IMR-90 (cell line): ENCODE measurements around the gene PPP6R1. TPM values are rescaled to one million over a fixed set of nuclear protein-coding genes. Genes with fewer than 3 reads are reported as not detected.

ENCODE experiments used
- ATAC-seq: fragments of 200-7000 bp; cut with Tn5 transposase; 2 replicates; pipeline ENCODE4 v1.9.1; 2020; ENCODE audit warnings: low read depth, mild to moderate bottlenecking, moderate library complexity
- BruUV-seq: library from RNA; stranded (reverse); fragments of 400-500 nt; replicated peaks from 2 replicates; lab custom pipeline; 2021; lab: Mats Ljungman, UMichigan
- CTCF ChIA-PET: fragments of 300-600 bp; formaldehyde crosslinking; extraction: SDS; loops from one replicate; lab custom pipeline; 2021; ENCODE audit warnings: antibody characterized with exemption; lab: Yijun Ruan, JAX
- POLR2A ChIA-PET: fragments of 300-600 bp; sonication (Branson Sonifier 250); formaldehyde crosslinking; loops from one replicate; lab custom pipeline; 2022; ENCODE audit warnings: antibody characterized with exemption; ENCODE audit not compliant: unreplicated experiment; lab: Charles Lee
- DNase-seq: peaks from one replicate; pipeline ENCODE4 v3.0.0; 2013
- H2AFZ ChIP-seq: replicated peaks from 2 replicates; pipeline ENCODE3; 2013; ENCODE audit warnings: low read length, mild to moderate bottlenecking; ENCODE audit not compliant: poor library complexity
- H2AK5ac ChIP-seq: 2 replicates; pipeline ENCODE4 v1.6.1; 2013; ENCODE audit warnings: low read depth, low read length, inconsistent platforms
- H2AK9ac ChIP-seq: replicated peaks from 2 replicates; pipeline ENCODE3; 2013; ENCODE audit warnings: mild to moderate bottlenecking, low read depth, low read length, moderate library complexity; ENCODE audit not compliant: poor library complexity
- H2BK120ac ChIP-seq: 2 replicates; pipeline ENCODE4 v1.6.1; 2013; ENCODE audit warnings: low read depth, low read length, inconsistent platforms
- H2BK15ac ChIP-seq: 3 replicates; pipeline ENCODE4 v1.6.1; 2013; ENCODE audit warnings: low read depth, low read length, inconsistent platforms
- H2BK20ac ChIP-seq: 2 replicates; pipeline ENCODE4 v1.6.1; 2013; ENCODE audit warnings: low read depth, mild to moderate bottlenecking, inconsistent platforms, low read length, moderate library complexity
- H2BK5ac ChIP-seq: 2 replicates; pipeline ENCODE4 v1.6.1; 2013; ENCODE audit warnings: mild to moderate bottlenecking, low read depth, low read length, inconsistent platforms; ENCODE audit not compliant: poor library complexity, severe bottlenecking
- H3K14ac ChIP-seq: replicated peaks from 2 replicates; pipeline ENCODE4 v1.6.1; 2013; ENCODE audit warnings: low read depth, low read length, inconsistent platforms
- H3K18ac ChIP-seq: 2 replicates; pipeline ENCODE4 v1.6.1; 2013; ENCODE audit warnings: low read depth, low read length, control low read depth
- H3K23ac ChIP-seq: 2 replicates; pipeline ENCODE4 v1.6.1; 2013; ENCODE audit warnings: low read depth, low read length, inconsistent platforms
- H3K27ac ChIP-seq: 2 replicates; pipeline ENCODE4 v1.5.1; 2013; ENCODE audit warnings: mild to moderate bottlenecking, control low read depth, low read length; ENCODE audit not compliant: insufficient read depth
- H3K27me3 ChIP-seq: 2 replicates; pipeline ENCODE4 v1.6.1; 2013; ENCODE audit warnings: low read length; ENCODE audit not compliant: control insufficient read depth, insufficient read depth
- H3K36me3 ChIP-seq: 2 replicates; pipeline ENCODE4 v1.6.1; 2013; ENCODE audit warnings: low read length, mixed read lengths; ENCODE audit not compliant: control insufficient read depth, insufficient read depth
- H3K4ac ChIP-seq: 2 replicates; pipeline ENCODE4 v1.6.1; 2013; ENCODE audit warnings: low read depth, low read length, inconsistent platforms
- H3K4me1 ChIP-seq: 2 replicates; pipeline ENCODE4 v1.6.1; 2013; ENCODE audit warnings: low read length, mixed read lengths; ENCODE audit not compliant: control insufficient read depth, insufficient read depth
- H3K4me2 ChIP-seq: 2 replicates; pipeline ENCODE4 v1.6.1; 2013; ENCODE audit warnings: low read depth, mild to moderate bottlenecking, control low read depth, low read length, moderate library complexity
- H3K4me3 ChIP-seq: 2 replicates; pipeline ENCODE4 v1.5.1; 2013; ENCODE audit warnings: low read depth, mild to moderate bottlenecking, control low read depth, low read length, moderate library complexity; ENCODE audit not compliant: insufficient read depth
- H3K56ac ChIP-seq: 2 replicates; pipeline ENCODE4 v1.6.1; 2013; ENCODE audit warnings: low read length, inconsistent platforms; ENCODE audit not compliant: insufficient read depth; ENCODE audit errors: extremely low read depth
- H3K79me1 ChIP-seq, 2 experiments: 2 replicates each; pipeline ENCODE4 v1.6.1; 2013; ENCODE audit warnings: low read length in 2 of 2, inconsistent platforms in 1 of 2, low read depth in 1 of 2
- H3K9ac ChIP-seq: 2 replicates; pipeline ENCODE4 v1.6.1; 2013; ENCODE audit warnings: low read depth, low read length, control low read depth
- H3K9me1 ChIP-seq: 2 replicates; pipeline ENCODE4 v1.6.1; 2013; ENCODE audit warnings: low read length, inconsistent platforms; ENCODE audit not compliant: insufficient read depth
- H3K9me3 ChIP-seq: 2 replicates; pipeline ENCODE4 v1.6.1; 2013; ENCODE audit warnings: low read length; ENCODE audit not compliant: control insufficient read depth, insufficient read depth
- H4K20me1 ChIP-seq: 2 replicates; pipeline ENCODE4 v1.6.1; 2013; ENCODE audit warnings: low read length, inconsistent platforms; ENCODE audit not compliant: insufficient read depth
- H4K5ac ChIP-seq: 2 replicates; pipeline ENCODE4 v1.6.1; 2013; ENCODE audit warnings: mild to moderate bottlenecking, low read depth, low read length, control low read depth
- H4K8ac ChIP-seq, 2 experiments: 2 replicates each; pipeline ENCODE4 v1.6.1; 2013; ENCODE audit warnings: low read depth in 2 of 2, low read length in 2 of 2, control low read depth in 1 of 2, inconsistent platforms in 1 of 2
- H4K91ac ChIP-seq: 2 replicates; pipeline ENCODE4 v1.6.1; 2013; ENCODE audit warnings: low read depth, low read length, inconsistent platforms; ENCODE audit not compliant: insufficient read depth
- CEBPB ChIP-seq: IDR thresholded peaks from 2 replicates; pipeline ENCODE4 v1.6.1; 2012; ENCODE audit warnings: low read depth, low read length, improper control_type of control experiment
- CTCF ChIP-seq: conservative IDR thresholded peaks from 2 replicates; pipeline ENCODE4 v1.5.1; 2012; ENCODE audit warnings: mild to moderate bottlenecking, low read depth, low read length, improper control_type of control experiment
- ELK1 ChIP-seq: fragments of 150-350 bp; IDR thresholded peaks from 2 replicates; pipeline ENCODE4 v1.6.1; 2016; ENCODE audit warnings: low read depth, mild to moderate bottlenecking, low read length, moderate library complexity, borderline replicate concordance
- MXI1 ChIP-seq: IDR thresholded peaks from 2 replicates; pipeline ENCODE4 v1.6.1; 2012; ENCODE audit warnings: low read depth, mild to moderate bottlenecking, low read length, moderate library complexity, borderline replicate concordance
- NFE2L2 ChIP-seq: fragments of 150-350 bp; IDR thresholded peaks from 2 replicates; pipeline ENCODE4 v1.6.1; 2016; ENCODE audit warnings: low read depth, mild to moderate bottlenecking, low read length
- POLR2A ChIP-seq: IDR thresholded peaks from 2 replicates; pipeline ENCODE4 v1.6.1; 2012; ENCODE audit warnings: mild to moderate bottlenecking, low read depth, low read length
- RAD21 ChIP-seq: IDR thresholded peaks from 2 replicates; pipeline ENCODE4 v1.6.1; 2012; ENCODE audit warnings: low read length, improper control_type of control experiment
- RCOR1 ChIP-seq: IDR thresholded peaks from 2 replicates; pipeline ENCODE4 v1.6.1; 2012; ENCODE audit warnings: mild to moderate bottlenecking, low read length, improper control_type of control experiment; ENCODE audit not compliant: insufficient replicate concordance
- SMC3 ChIP-seq: fragments of 150-350 bp; IDR thresholded peaks from 2 replicates; pipeline ENCODE4 v1.6.1; 2016; ENCODE audit warnings: low read depth, mild to moderate bottlenecking, antibody characterized with exemption, low read length, moderate library complexity
- USF2 ChIP-seq: fragments of 150-350 bp; IDR thresholded peaks from 2 replicates; pipeline ENCODE4 v1.6.1; 2017; ENCODE audit warnings: mild to moderate bottlenecking, antibody characterized with exemption, low read length, low read depth
- WGBS, 2 experiments: methylation state at CpG; one replicate each; pipeline versions ENCODE4 v1.1.5 to v1.1.7; 2013; ENCODE audit warnings: missing lambda C conversion rate in 2 of 2; ENCODE audit not compliant: insufficient read length in 1 of 2; ENCODE audit errors: extremely low coverage in 2 of 2; 5-methylcytosine and 5-hydroxymethylcytosine counted together
- dilution Hi-C: fragments of 300-500 bp; cut with HindIII; formaldehyde crosslinking; loops from one replicate; pipeline ENCODE4 v1.14.3; 2018; ENCODE audit warnings: low sequenced_read_pairs; ENCODE audit not compliant: unreplicated experiment
- in situ Hi-C: fragments of 300-500 bp; cut with MboI; formaldehyde crosslinking; loops from 3 replicates; pipeline ENCODE4 v1.14.3; 2019; ENCODE audit warnings: low sequenced_read_pairs, inconsistent platforms, mixed read lengths
- intact Hi-C: fragments of 100-400 bp; cut with micrococcal nuclease; formaldehyde crosslinking; loops from 2 replicates; pipeline ENCODE4 v1.10.0; 2022
- polyA plus RNA-seq, 3 experiments: library from polyadenylated mRNA; depleted of rRNA; stranded (reverse); fragments of >200 nt; gene quantifications; 2 replicates each; pipeline ENCODE4 v1.2.3, GENCODE V29; 2012; ENCODE audit warnings: low replicate concordance in 1 of 3
- total RNA-seq: library from RNA; depleted of rRNA; stranded (reverse); fragments of >200 nt; gene quantifications from 2 replicates; pipeline ENCODE4 v1.2.3, GENCODE V29; 2012

The PPP6R1 gene
- total and polyA plus RNA-seq, 2 of the 4 experiments (the other 2 are of a cell fraction) = 19.9 to 50.2 TPM

- peaks cover 11% of the 10 kb centered on the region for H4K20me1 ChIP-seq
- no peak overlapping the region for H3K4me3 ChIP-seq
Measured at GRCh38 chr19:55226788-55227187, 32.0 kb downstream of the PPP6R1 start.

More at GRCh38 chr19:55226788-55227187, 32.0 kb downstream of the PPP6R1 start:
- Histone ChIP-seq H3K79me1 (no peaks in the 10 kb centered on the region), H3K9me1 (0 out of 2 replicates have a peak, but pooled peaks cover 6% of the 10 kb centered on the region), H3K9me3 (no peaks in the 10 kb centered on the region), H3K9ac (no peak overlapping the region), H4K5ac (no peak overlapping the region), H3K4ac (no peak overlapping the region), H3K27me3 (no peaks in the 10 kb centered on the region), H3K23ac (no peak overlapping the region), H2AK9ac (no peak overlapping the region), H3K4me1 (no peaks in the 10 kb centered on the region), H3K27ac (no peak overlapping the region), H4K91ac (no peak overlapping the region), H2BK120ac (no peak overlapping the region), H2AFZ (no peak overlapping the region), H3K56ac (no peak overlapping the region), H2BK15ac (no peak overlapping the region), H3K36me3 (peaks cover 39% of the 10 kb centered on the region), H3K18ac (no peak overlapping the region), H2BK20ac (no peak overlapping the region), H3K14ac (no peak overlapping the region), H3K4me2 (no peak overlapping the region), H2AK5ac (no peak overlapping the region), H4K8ac (no peak overlapping the region), H2BK5ac (no peak overlapping the region)
- no peak for ATAC-seq
- intact Hi-C loops = no loop called here
- in situ Hi-C loops = no loop called here
- ChIA-PET POLR2A (no interaction called here), CTCF (no interaction called here)
- DNase-seq = no peak
- 84% methylated on average over 5 of the region's 18 CpGs; no CpG with 5 or more reads in 1 of the 2 experiments for WGBS, 2 experiments
- no TSS peak for BruUV-seq
- dilution Hi-C loops = no loop called here
- TF ChIP-seq RCOR1 = no peak
- TF ChIP-seq NFE2L2 = no peak
- no peak for TF ChIP-seq CTCF
- no peak for TF ChIP-seq CEBPB
- no peak for TF ChIP-seq RAD21
- no peak for TF ChIP-seq ELK1
- no peak for TF ChIP-seq SMC3
- no peak for TF ChIP-seq MXI1
- no peak for TF ChIP-seq POLR2A
- no peak for TF ChIP-seq USF2
